RPMI7951 (cell line): ENCODE results near the gene MRPS27. TPM values are rescaled to one million over a fixed set of nuclear protein-coding genes. Genes with fewer than 3 reads are reported as not detected.
"Not testable (repeated sequence)": the region's sequence is repeated elsewhere in the genome, so short reads cannot be mapped to it uniquely, and the experiment has no call there.

Experiments
- DNase-seq: peaks from one replicate; pipeline ENCODE4 v3.0.0-alpha.2; 2012; ENCODE audit warnings: low read depth
- total RNA-seq: library from RNA; depleted of rRNA; stranded (reverse); fragments of >200 nt; shearing (Covaris generic); gene quantifications from 2 replicates; pipeline ENCODE4 v1.2.3, GENCODE V29; 2014

The MRPS27 gene
- total RNA-seq, 1 experiment from 2014 or later, result 70.4 TPM

GRCh38 chr5:72325566-72326305 lies 5.7 kb upstream of the MRPS27 start:
- peak; percentile 59 for DNase-seq

DNA sequence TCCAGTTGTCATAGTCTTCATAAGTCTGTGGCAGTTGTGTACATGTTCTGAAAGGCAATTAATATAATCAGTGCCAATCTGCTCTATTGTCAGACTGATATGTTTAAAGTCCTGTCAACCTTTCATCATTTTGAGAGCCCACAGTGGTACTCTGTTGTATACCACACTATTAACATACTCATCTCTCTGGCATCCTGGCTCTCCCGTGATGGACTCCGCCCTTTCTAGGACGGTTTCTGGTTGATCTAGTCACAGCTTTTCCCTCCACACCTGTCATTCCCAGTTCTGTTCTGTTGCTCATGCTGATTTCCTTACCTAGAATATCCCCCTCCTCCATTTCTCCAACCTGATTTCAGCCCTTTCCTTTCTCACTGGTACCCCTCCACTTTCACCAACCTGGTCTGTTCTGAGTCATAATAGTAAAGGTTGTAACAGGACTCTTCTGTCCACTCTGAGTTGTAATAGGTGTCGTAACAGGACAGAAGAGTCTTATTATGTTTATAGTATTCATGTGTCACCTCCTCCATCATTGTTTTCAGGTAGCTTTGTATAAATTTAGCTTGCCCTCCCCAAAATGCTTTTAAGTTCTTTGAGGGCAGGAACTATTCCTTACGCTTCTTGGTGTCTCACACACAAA lies 4.3 kb upstream of the MRPS27 start:
- peak; percentile 20 for DNase-seq

DNA sequence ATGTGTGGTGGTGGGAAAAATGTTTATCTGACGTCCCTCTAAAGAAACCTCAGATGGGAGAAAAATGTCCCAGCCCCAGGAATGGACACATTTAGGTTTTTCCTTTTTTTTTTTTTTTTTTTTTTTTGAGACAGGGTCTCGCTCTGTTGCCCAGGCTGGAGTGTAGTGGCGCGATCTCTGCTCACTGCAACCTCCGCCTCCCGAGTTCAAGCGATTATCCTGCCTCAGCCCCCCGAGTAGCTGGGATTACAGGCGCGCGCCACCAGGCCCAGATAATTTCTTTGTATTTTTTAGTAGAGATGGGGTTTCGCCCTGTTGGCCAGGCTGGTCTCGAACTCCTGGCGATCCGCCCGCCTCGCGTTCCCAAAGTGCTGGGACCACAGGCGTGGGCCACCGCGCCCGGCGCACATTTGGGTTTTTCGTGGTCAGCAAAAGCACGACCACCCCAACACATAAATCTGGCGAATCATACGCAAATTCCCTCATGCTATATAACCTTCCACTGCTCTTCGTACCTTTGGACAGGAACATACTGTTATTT lies 535 bp downstream of the MRPS27 start:
- not testable (repeated sequence) for DNase-seq

DNA sequence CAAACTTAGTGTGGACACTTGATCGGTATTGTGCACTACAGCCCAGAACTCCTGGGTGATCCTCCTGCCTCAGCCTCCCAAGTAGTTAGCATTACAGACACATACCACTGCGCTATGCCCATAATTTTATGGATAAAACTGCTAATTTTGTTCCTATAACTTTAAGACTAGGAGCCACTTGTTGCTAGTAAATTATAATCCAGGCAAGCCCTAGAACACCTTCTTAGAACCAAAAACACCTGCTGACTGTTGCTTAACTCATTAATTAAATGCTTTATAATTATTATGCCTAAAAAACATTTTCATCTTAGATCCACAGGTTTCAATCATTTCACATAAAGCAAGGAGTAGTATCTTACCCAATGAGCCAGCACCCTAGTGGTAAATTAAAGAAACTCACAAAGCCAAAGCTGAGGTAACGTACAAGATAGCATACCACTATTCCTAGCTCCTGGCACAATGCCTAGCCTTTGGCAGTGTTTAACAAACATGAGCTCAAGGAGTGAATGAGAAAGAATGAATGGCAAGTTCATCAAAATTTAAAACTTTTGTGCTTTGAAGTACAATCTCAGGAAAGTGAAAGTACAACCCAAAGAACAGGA lies 5.4 kb downstream of the MRPS27 start:
- DNase-seq, result peak; percentile 41

GRCh38 chr5:72313141-72313540 lies 6.9 kb downstream of the MRPS27 start:
- DNase-seq, result no peak

GRCh38 chr5:72308853-72309191 lies 11.2 kb downstream of the MRPS27 start:
- DNase-seq, result peak; percentile 2

GRCh38 chr5:72307968-72308852 lies 11.8 kb downstream of the MRPS27 start:
- peak; percentile 97 for DNase-seq

- no peak for DNase-seq
These were observed 12.5 kb downstream of the MRPS27 start for GRCh38 chr5:72307573-72307967.

DNA sequence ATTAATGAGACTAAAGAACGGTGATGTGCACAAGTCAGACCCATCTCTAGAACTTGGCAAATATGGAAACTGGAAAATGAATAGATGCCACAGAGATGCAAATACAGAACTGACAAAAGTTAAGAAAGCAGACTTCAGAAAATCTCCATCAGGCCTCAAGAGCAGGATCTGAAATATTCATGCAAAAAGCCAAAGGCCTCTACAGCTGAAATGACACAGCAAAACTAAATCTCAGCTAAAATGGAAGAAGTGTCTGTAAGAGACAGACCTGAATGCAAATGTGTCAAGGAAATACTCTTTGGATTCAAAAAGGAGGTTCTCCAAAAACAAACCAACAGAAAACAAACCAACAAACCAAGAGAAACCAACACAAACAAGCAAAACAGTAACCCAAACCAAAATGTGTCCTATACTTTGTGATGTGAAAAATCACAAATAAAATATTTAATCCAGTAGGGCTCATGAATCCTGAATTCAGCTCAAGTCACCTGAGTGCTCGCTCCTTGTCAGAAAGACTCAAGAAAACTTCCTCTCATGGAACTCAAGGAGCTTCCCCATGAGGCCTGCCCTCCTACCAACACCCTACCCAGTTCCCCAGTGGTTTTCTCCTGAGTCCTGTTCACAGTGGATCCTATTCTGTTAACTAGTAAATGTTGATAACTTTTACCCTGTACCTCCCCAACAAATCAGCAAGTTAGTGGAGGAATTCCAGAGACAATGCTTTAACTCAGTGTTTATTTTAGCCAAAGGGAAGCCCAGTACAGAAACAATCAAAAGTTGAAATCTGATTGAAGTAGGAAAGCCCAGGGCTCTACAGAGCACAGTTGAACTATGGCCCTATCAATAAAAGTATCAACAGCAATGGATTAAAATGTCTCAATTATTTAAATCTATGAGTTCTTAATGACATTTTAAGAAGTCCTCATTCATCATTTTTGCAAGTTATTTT lies 14.6 kb downstream of the MRPS27 start:
- DNase-seq, result no peak

DNA sequence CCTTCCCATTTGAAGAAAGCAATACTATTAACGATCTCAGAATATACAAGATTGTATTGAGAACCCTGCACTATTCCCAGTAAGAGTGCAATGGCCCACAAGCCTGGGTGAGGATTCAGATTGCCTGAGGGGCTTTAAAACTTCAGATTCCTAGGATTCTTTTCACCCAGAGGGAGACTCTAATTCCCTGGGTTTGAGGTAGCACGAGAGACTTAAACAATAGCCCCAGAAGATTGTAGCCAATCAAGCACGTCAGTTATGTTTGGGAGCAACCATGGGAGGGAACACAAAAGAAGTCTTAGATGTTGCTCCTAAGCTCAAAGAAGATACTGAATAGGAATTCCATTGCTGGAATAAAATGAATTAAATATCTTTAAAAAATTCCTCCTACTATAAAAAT lies 17.9 kb downstream of the MRPS27 start:
- peak; percentile 43 for DNase-seq

DNA sequence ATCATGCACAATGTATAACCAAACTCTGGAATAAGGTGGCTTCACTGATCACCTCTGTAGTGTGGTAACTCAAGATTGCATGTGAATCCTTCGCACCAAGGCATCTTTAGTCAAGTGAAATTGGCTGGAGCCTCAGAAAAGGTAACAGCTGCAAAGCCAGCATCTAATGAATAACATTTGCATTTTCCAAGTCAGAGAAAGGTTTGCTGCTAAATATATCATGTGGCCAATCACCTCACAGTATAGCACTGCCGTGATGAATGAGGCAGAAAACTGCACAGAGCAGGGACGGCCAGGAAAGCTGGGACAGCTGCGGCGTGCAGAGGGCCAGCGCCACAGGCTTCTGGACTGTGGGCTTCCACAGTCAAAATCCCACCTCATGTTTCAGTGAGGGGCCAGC lies 18.5 kb downstream of the MRPS27 start:
- DNase-seq, result no peak

GRCh38 chr5:72300590-72301339 lies 19.3 kb downstream of the MRPS27 start:
- DNase-seq, result peak; percentile 3

- DNase-seq, result no peak
These were observed 21.3 kb downstream of the MRPS27 start for GRCh38 chr5:72298711-72299110.

- not testable (repeated sequence) for DNase-seq
These were observed 21.9 kb downstream of the MRPS27 start for GRCh38 chr5:72298136-72298535.

GRCh38 chr5:72296256-72296655 lies 23.8 kb downstream of the MRPS27 start:
- DNase-seq, result no peak

DNA sequence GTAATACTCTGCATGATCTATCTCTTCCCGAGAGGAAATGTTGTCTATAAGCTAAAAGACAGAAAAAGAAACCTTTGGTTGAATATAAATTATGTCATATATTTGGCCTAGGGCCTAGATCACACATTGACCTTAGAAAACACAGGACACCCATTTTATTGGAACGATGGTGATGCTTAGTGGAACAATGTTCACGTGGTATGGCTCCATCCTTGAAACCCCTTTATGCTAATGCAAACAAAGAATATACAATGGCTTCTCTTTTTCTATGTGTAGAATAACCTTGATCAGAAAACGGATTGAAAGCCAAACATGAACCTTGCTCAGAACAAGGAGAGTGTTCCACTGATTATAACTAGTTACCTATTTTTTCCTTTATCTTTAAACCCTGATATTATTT lies 24.5 kb downstream of the MRPS27 start:
- DNase-seq, result no peak

DNA sequence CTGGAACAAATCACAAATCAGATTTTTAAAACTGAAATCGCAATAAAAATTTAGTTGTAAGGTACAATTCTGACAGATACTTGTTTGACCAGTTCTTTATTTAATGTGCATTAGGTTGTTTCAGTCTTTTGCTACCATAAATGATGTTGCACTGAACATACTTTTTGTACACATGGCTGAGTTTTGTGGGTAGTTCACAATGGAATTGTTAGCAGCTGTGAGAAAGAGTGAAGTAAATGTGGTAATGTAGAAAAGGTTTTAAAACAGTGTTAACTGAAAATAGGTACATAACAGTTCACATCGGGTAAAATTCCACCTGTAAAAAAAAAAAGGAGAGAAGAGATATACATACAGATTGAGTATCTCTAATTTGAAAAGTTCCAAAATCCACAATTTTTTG lies 25.6 kb downstream of the MRPS27 start:
- no peak for DNase-seq

- DNase-seq, result no peak
These were observed 26.5 kb downstream of the MRPS27 start for GRCh38 chr5:72293495-72294055.

DNA sequence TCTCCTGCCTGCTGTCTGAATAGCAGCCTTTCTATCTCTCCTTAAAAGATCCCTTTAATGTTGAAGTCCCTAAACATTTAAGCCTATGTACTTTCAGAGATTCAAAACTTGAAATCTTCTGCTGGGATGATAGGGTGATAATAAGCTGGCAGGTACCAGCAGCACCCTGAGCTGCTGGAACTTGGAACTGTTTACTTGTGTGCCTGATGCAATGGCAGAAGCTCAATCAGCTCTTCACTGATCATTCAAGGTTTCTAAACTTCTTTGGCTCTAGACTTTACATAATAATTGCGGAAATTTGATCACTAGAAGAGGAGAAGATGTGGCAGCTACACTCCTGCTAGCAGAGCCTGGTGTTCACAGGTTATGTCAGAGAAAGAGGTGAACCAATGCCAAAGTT lies 27.6 kb downstream of the MRPS27 start:
- DNase-seq, result no peak

GRCh38 chr5:72291601-72292000 lies 28.4 kb downstream of the MRPS27 start:
- peak; percentile 3 for DNase-seq
